GM13976 (cell line): ENCODE results near the gene ZNF398.

Source experiments
- DNase-seq: peaks from one replicate; pipeline ENCODE4 v3.0.0; 2012; ENCODE audit warnings: low spot score
- CTCF ChIP-seq: IDR thresholded peaks from 2 replicates; pipeline ENCODE4 v1.5.1; 2012; ENCODE audit warnings: borderline replicate concordance, mild to moderate bottlenecking; ENCODE audit not compliant: insufficient read depth; ENCODE audit errors: extremely low read depth, missing control alignments, control extremely low read depth
- in situ Hi-C: fragments of 300-500 bp; cut with MboI; formaldehyde crosslinking; loops from one replicate; pipeline ENCODE4 v1.12.0; 2022; ENCODE audit warnings: low sequenced_read_pairs, mixed read lengths, inconsistent platforms; ENCODE audit not compliant: unreplicated experiment

The ZNF398 gene

GRCh38 chr7:149166142-149166541, 18.9 kb downstream of the ZNF398 start:
- no peak for TF ChIP-seq CTCF
- in situ Hi-C loops = no loop called here
- DNase-seq = no peak

- DNase-seq = no peak
- no peak for TF ChIP-seq CTCF
- in situ Hi-C loops = no loop called here
Measured at GRCh38 chr7:149166630-149167352, 19.5 kb downstream of the ZNF398 start.

- in situ Hi-C loops = no loop called here
- no peak for TF ChIP-seq CTCF
- DNase-seq = no peak
Measured at GRCh38 chr7:149171892-149172533, 24.8 kb downstream of the ZNF398 start.

GRCh38 chr7:149172534-149172920, 25.3 kb downstream of the ZNF398 start:
- no peak for TF ChIP-seq CTCF
- in situ Hi-C loops = no loop called here
- no peak for DNase-seq

GRCh38 chr7:149175150-149175549, 27.9 kb downstream of the ZNF398 start:
- in situ Hi-C loops = no loop called here
- DNase-seq = no peak
- no peak for TF ChIP-seq CTCF

- no peak for TF ChIP-seq CTCF
- DNase-seq = no peak
- in situ Hi-C loops = no loop called here
Measured at GRCh38 chr7:149179241-149179640, 32.0 kb downstream of the ZNF398 start.
